IMR-90 (cell line): ENCODE data around the gene CYP11A1. TPM values are rescaled to one million over a fixed set of nuclear protein-coding genes. Genes with fewer than 3 reads are reported as not detected.
A peak's percentile ranks its signal among the peaks of the same experiment; 100 is the strongest.

Experiments
- ATAC-seq: fragments of 200-7000 bp; cut with Tn5 transposase; 2 replicates; pipeline ENCODE4 v1.9.1; 2020; ENCODE audit warnings: low read depth, mild to moderate bottlenecking, moderate library complexity
- BruUV-seq: library from RNA; stranded (reverse); fragments of 400-500 nt; replicated peaks from 2 replicates; lab custom pipeline; 2021; lab: Mats Ljungman, UMichigan
- CTCF ChIA-PET: fragments of 300-600 bp; formaldehyde crosslinking; extraction: SDS; loops from one replicate; lab custom pipeline; 2021; ENCODE audit warnings: antibody characterized with exemption; lab: Yijun Ruan, JAX
- POLR2A ChIA-PET: fragments of 300-600 bp; sonication (Branson Sonifier 250); formaldehyde crosslinking; loops from one replicate; lab custom pipeline; 2022; ENCODE audit warnings: antibody characterized with exemption; ENCODE audit not compliant: unreplicated experiment; lab: Charles Lee
- DNase-seq: peaks from one replicate; pipeline ENCODE4 v3.0.0; 2013
- H2AFZ ChIP-seq: replicated peaks from 2 replicates; pipeline ENCODE3; 2013; ENCODE audit warnings: low read length, mild to moderate bottlenecking; ENCODE audit not compliant: poor library complexity
- H2AK5ac ChIP-seq: 2 replicates; pipeline ENCODE4 v1.6.1; 2013; ENCODE audit warnings: low read depth, low read length, inconsistent platforms
- H2AK9ac ChIP-seq: replicated peaks from 2 replicates; pipeline ENCODE3; 2013; ENCODE audit warnings: mild to moderate bottlenecking, low read depth, low read length, moderate library complexity; ENCODE audit not compliant: poor library complexity
- H2BK120ac ChIP-seq: 2 replicates; pipeline ENCODE4 v1.6.1; 2013; ENCODE audit warnings: low read depth, low read length, inconsistent platforms
- H2BK15ac ChIP-seq: 3 replicates; pipeline ENCODE4 v1.6.1; 2013; ENCODE audit warnings: low read depth, low read length, inconsistent platforms
- H2BK20ac ChIP-seq: 2 replicates; pipeline ENCODE4 v1.6.1; 2013; ENCODE audit warnings: low read depth, mild to moderate bottlenecking, inconsistent platforms, low read length, moderate library complexity
- H2BK5ac ChIP-seq: 2 replicates; pipeline ENCODE4 v1.6.1; 2013; ENCODE audit warnings: mild to moderate bottlenecking, low read depth, low read length, inconsistent platforms; ENCODE audit not compliant: poor library complexity, severe bottlenecking
- H3K14ac ChIP-seq: replicated peaks from 2 replicates; pipeline ENCODE4 v1.6.1; 2013; ENCODE audit warnings: low read depth, low read length, inconsistent platforms
- H3K18ac ChIP-seq: 2 replicates; pipeline ENCODE4 v1.6.1; 2013; ENCODE audit warnings: low read depth, low read length, control low read depth
- H3K23ac ChIP-seq: 2 replicates; pipeline ENCODE4 v1.6.1; 2013; ENCODE audit warnings: low read depth, low read length, inconsistent platforms
- H3K27ac ChIP-seq: 2 replicates; pipeline ENCODE4 v1.5.1; 2013; ENCODE audit warnings: mild to moderate bottlenecking, control low read depth, low read length; ENCODE audit not compliant: insufficient read depth
- H3K27me3 ChIP-seq: 2 replicates; pipeline ENCODE4 v1.6.1; 2013; ENCODE audit warnings: low read length; ENCODE audit not compliant: control insufficient read depth, insufficient read depth
- H3K36me3 ChIP-seq: 2 replicates; pipeline ENCODE4 v1.6.1; 2013; ENCODE audit warnings: low read length, mixed read lengths; ENCODE audit not compliant: control insufficient read depth, insufficient read depth
- H3K4ac ChIP-seq: 2 replicates; pipeline ENCODE4 v1.6.1; 2013; ENCODE audit warnings: low read depth, low read length, inconsistent platforms
- H3K4me1 ChIP-seq: 2 replicates; pipeline ENCODE4 v1.6.1; 2013; ENCODE audit warnings: low read length, mixed read lengths; ENCODE audit not compliant: control insufficient read depth, insufficient read depth
- H3K4me2 ChIP-seq: 2 replicates; pipeline ENCODE4 v1.6.1; 2013; ENCODE audit warnings: low read depth, mild to moderate bottlenecking, control low read depth, low read length, moderate library complexity
- H3K4me3 ChIP-seq: 2 replicates; pipeline ENCODE4 v1.5.1; 2013; ENCODE audit warnings: low read depth, mild to moderate bottlenecking, control low read depth, low read length, moderate library complexity; ENCODE audit not compliant: insufficient read depth
- H3K56ac ChIP-seq: 2 replicates; pipeline ENCODE4 v1.6.1; 2013; ENCODE audit warnings: low read length, inconsistent platforms; ENCODE audit not compliant: insufficient read depth; ENCODE audit errors: extremely low read depth
- H3K79me1 ChIP-seq, 2 experiments: 2 replicates each; pipeline ENCODE4 v1.6.1; 2013; ENCODE audit warnings: low read length in 2 of 2, inconsistent platforms in 1 of 2, low read depth in 1 of 2
- H3K9ac ChIP-seq: 2 replicates; pipeline ENCODE4 v1.6.1; 2013; ENCODE audit warnings: low read depth, low read length, control low read depth
- H3K9me1 ChIP-seq: 2 replicates; pipeline ENCODE4 v1.6.1; 2013; ENCODE audit warnings: low read length, inconsistent platforms; ENCODE audit not compliant: insufficient read depth
- H3K9me3 ChIP-seq: 2 replicates; pipeline ENCODE4 v1.6.1; 2013; ENCODE audit warnings: low read length; ENCODE audit not compliant: control insufficient read depth, insufficient read depth
- H4K20me1 ChIP-seq: 2 replicates; pipeline ENCODE4 v1.6.1; 2013; ENCODE audit warnings: low read length, inconsistent platforms; ENCODE audit not compliant: insufficient read depth
- H4K5ac ChIP-seq: 2 replicates; pipeline ENCODE4 v1.6.1; 2013; ENCODE audit warnings: mild to moderate bottlenecking, low read depth, low read length, control low read depth
- H4K8ac ChIP-seq, 2 experiments: 2 replicates each; pipeline ENCODE4 v1.6.1; 2013; ENCODE audit warnings: low read depth in 2 of 2, low read length in 2 of 2, control low read depth in 1 of 2, inconsistent platforms in 1 of 2
- H4K91ac ChIP-seq: 2 replicates; pipeline ENCODE4 v1.6.1; 2013; ENCODE audit warnings: low read depth, low read length, inconsistent platforms; ENCODE audit not compliant: insufficient read depth
- BHLHE40 ChIP-seq: fragments of 150-350 bp; IDR thresholded peaks from 2 replicates; pipeline ENCODE4 v1.6.1; 2016; ENCODE audit warnings: mild to moderate bottlenecking, low read depth, low read length
- CHD1 ChIP-seq: IDR thresholded peaks from 2 replicates; pipeline ENCODE4 v1.6.1; 2012; ENCODE audit warnings: low read depth, low read length, improper control_type of control experiment
- ELK1 ChIP-seq: fragments of 150-350 bp; IDR thresholded peaks from 2 replicates; pipeline ENCODE4 v1.6.1; 2016; ENCODE audit warnings: low read depth, mild to moderate bottlenecking, low read length, moderate library complexity, borderline replicate concordance
- MAFK ChIP-seq: IDR thresholded peaks from 2 replicates; pipeline ENCODE4 v1.6.1; 2012; ENCODE audit warnings: low read depth, low read length, improper control_type of control experiment
- MXI1 ChIP-seq: IDR thresholded peaks from 2 replicates; pipeline ENCODE4 v1.6.1; 2012; ENCODE audit warnings: low read depth, mild to moderate bottlenecking, low read length, moderate library complexity, borderline replicate concordance
- NFE2L2 ChIP-seq: fragments of 150-350 bp; IDR thresholded peaks from 2 replicates; pipeline ENCODE4 v1.6.1; 2016; ENCODE audit warnings: low read depth, mild to moderate bottlenecking, low read length
- POLR2A ChIP-seq: IDR thresholded peaks from 2 replicates; pipeline ENCODE4 v1.6.1; 2012; ENCODE audit warnings: mild to moderate bottlenecking, low read depth, low read length
- RAD21 ChIP-seq: IDR thresholded peaks from 2 replicates; pipeline ENCODE4 v1.6.1; 2012; ENCODE audit warnings: low read length, improper control_type of control experiment
- RCOR1 ChIP-seq: IDR thresholded peaks from 2 replicates; pipeline ENCODE4 v1.6.1; 2012; ENCODE audit warnings: mild to moderate bottlenecking, low read length, improper control_type of control experiment; ENCODE audit not compliant: insufficient replicate concordance
- RFX5 ChIP-seq: IDR thresholded peaks from 2 replicates; pipeline ENCODE4 v1.8.0; 2012; ENCODE audit warnings: low read depth, mild to moderate bottlenecking, low read length, moderate library complexity
- USF2 ChIP-seq: fragments of 150-350 bp; IDR thresholded peaks from 2 replicates; pipeline ENCODE4 v1.6.1; 2017; ENCODE audit warnings: mild to moderate bottlenecking, antibody characterized with exemption, low read length, low read depth
- WGBS, 2 experiments: methylation state at CpG; one replicate each; pipeline versions ENCODE4 v1.1.5 to v1.1.7; 2013; ENCODE audit warnings: missing lambda C conversion rate in 2 of 2; ENCODE audit not compliant: insufficient read length in 1 of 2; ENCODE audit errors: extremely low coverage in 2 of 2; 5-methylcytosine and 5-hydroxymethylcytosine counted together
- dilution Hi-C: fragments of 300-500 bp; cut with HindIII; formaldehyde crosslinking; loops from one replicate; pipeline ENCODE4 v1.14.3; 2018; ENCODE audit warnings: low sequenced_read_pairs; ENCODE audit not compliant: unreplicated experiment
- in situ Hi-C: fragments of 300-500 bp; cut with MboI; formaldehyde crosslinking; loops from 3 replicates; pipeline ENCODE4 v1.14.3; 2019; ENCODE audit warnings: low sequenced_read_pairs, inconsistent platforms, mixed read lengths
- intact Hi-C: fragments of 100-400 bp; cut with micrococcal nuclease; formaldehyde crosslinking; loops from 2 replicates; pipeline ENCODE4 v1.10.0; 2022
- polyA plus RNA-seq, 3 experiments: library from polyadenylated mRNA; depleted of rRNA; stranded (reverse); fragments of >200 nt; gene quantifications; 2 replicates each; pipeline ENCODE4 v1.2.3, GENCODE V29; 2012; ENCODE audit warnings: low replicate concordance in 1 of 3
- total RNA-seq: library from RNA; depleted of rRNA; stranded (reverse); fragments of >200 nt; gene quantifications from 2 replicates; pipeline ENCODE4 v1.2.3, GENCODE V29; 2012

CYP11A1 gene
- total and polyA plus RNA-seq, 2 of the 4 experiments (the other 2 are of a cell fraction): 0.18 to 0.50 TPM

DNA sequence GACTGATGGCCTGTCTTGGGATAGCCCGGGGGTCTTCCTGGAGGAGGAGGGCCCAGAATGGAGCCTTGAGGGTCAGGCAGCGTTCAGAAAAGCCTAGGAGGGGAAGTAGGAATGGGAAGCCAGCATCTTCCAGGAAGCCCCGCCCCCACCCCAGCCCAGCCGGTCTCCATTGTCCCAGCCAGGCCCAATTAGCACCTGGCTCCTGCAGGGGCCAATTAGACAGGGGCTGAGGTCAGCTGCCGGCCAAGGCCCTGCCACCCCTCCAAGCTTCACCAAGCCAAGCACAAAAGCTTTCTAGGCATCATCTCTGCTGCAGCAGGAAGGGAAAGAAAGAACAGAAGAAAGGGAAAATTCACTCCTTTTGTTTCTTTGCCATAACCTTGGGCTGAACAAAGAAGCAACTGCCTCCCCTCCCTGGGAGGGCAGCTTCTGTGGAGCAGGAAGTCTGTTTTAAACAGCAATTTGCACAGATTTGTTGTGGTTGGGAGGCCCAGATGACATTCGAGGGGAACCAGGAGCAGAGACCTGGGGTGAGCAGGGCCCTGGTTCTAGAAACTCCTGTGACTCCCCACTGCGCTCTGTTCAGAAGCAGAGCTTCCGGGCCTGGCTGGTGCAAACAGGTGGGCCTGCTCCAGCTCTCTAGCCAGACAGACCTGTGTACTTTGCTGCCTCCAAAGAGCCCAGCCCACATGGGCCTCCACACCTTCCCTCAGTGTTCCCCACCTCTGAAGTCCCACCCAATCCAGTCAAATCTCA lies 47.7 kb downstream of the CYP11A1 start:
- Histone ChIP-seq H4K5ac (no peak overlapping the region), H3K79me1 (no peaks in the 10 kb centered on the region), H2BK5ac (no peak overlapping the region), H2BK120ac (no peak overlapping the region), H3K4ac (no peak overlapping the region; the same call in 1 of the 2 replicates), H2BK20ac (0 out of 2 replicates have a peak overlapping the region, but pooled peaks have one; percentile 25), H2AK5ac (0 out of 2 replicates have a peak overlapping the region, but pooled peaks have one; percentile 24), H3K9me1 (no peaks in the 10 kb centered on the region; the same call in 1 of the 2 replicates), H4K91ac (no peak overlapping the region; the same call in 1 of the 2 replicates), H4K20me1 (no peaks in the 10 kb centered on the region), H3K27me3 (peaks cover 6% of the 10 kb centered on the region), H3K4me2 (no peak overlapping the region), H2AK9ac (peak overlapping the region; percentile 15), H3K56ac (no peak overlapping the region), H3K9ac (no peak overlapping the region), H2BK15ac (no peak overlapping the region), H3K14ac (no peak overlapping the region), H3K4me3 (no peak overlapping the region), H3K27ac (no peak overlapping the region), H3K36me3 (no peaks in the 10 kb centered on the region), H3K9me3 (no peaks in the 10 kb centered on the region), H3K18ac (no peak overlapping the region), H3K4me1 (peaks cover 14% of the 10 kb centered on the region; the same call in 1 of the 2 replicates), H2AFZ (peak overlapping the region; percentile 48), H3K23ac (no peak overlapping the region), H4K8ac (no peak overlapping the region)
- intact Hi-C loops (no loop called here), in situ Hi-C loops (loop anchor here (5.0 kb wide), 2 partner anchors 267 to 342 kb away; no protein-coding TSS in a partner anchor), dilution Hi-C loops (no loop called here)
- ChIA-PET CTCF (interaction anchor here (0.5 to 2.8 kb wide), 4 partner anchors 12 to 266 kb away, joined by 3 to 18 read pairs (median 5); no protein-coding TSS in a partner anchor), POLR2A (no interaction called here)
- no TSS peak for BruUV-seq
- TF ChIP-seq MXI1 (no peak), RCOR1 (no peak), POLR2A (no peak), MAFK (no peak), NFE2L2 (no peak), ELK1 (no peak), BHLHE40 (no peak), RFX5 (no peak), CHD1 (no peak), USF2 (no peak), RAD21 (no peak)
- DNase-seq (no peak), ATAC-seq (no peak)
- WGBS, 2 experiments: 88% methylated on average over 3 of the region's 8 CpGs; no CpG with 5 or more reads in 1 of the 2 experiments
